HepG2 (cell line): Measurements from ENCODE around the gene PRPSAP1. TPM values are rescaled to one million over a fixed set of nuclear protein-coding genes. Genes with fewer than 3 reads are reported as not detected.

Experiments
- ARID2 ChIP-seq: sonication (generic); formaldehyde crosslinking; IDR thresholded peaks from 2 replicates; pipeline ENCODE4 v1.8.1; 2022; ENCODE audit warnings: mild to moderate bottlenecking, missing genetic modification reagents, borderline replicate concordance
- CC2D1A ChIP-seq: sonication (generic); formaldehyde crosslinking; IDR thresholded peaks from 2 replicates; pipeline ENCODE4 v1.8.1; 2023; ENCODE audit warnings: mild to moderate bottlenecking, missing genetic modification reagents
- GMEB2 ChIP-seq: IDR thresholded peaks from 2 replicates; pipeline ENCODE4 v1.6.1; 2016; ENCODE audit warnings: missing biosample characterization, missing genetic modification reagents, low read depth
- KAT2B ChIP-seq: fragments of 150-350 bp; IDR thresholded peaks from 2 replicates; pipeline ENCODE4 v1.6.1; 2014; ENCODE audit warnings: low read depth, low read length, borderline replicate concordance
- MED13 ChIP-seq: sonication (generic); formaldehyde crosslinking; IDR thresholded peaks from 2 replicates; pipeline ENCODE4 v1.5.0; 2020; ENCODE audit warnings: missing genetic modification reagents
- MXD1 ChIP-seq: sonication (generic); formaldehyde crosslinking; IDR thresholded peaks from 2 replicates; pipeline ENCODE4 v1.4.0; 2020; ENCODE audit warnings: mild to moderate bottlenecking, missing genetic modification reagents
- NFYB ChIP-seq: sonication (generic); formaldehyde crosslinking; IDR thresholded peaks from 2 replicates; pipeline ENCODE4 v1.4.0; 2020; ENCODE audit warnings: missing genetic modification reagents
- REL ChIP-seq: sonication (generic); formaldehyde crosslinking; conservative IDR thresholded peaks from 2 replicates; pipeline ENCODE4 v1.8.0; 2022; ENCODE audit warnings: mild to moderate bottlenecking, missing genetic modification reagents, moderate library complexity
- SP5 ChIP-seq: IDR thresholded peaks from 2 replicates; pipeline ENCODE4 v1.6.1; 2016; ENCODE audit warnings: low read depth, borderline replicate concordance
- SUZ12 ChIP-seq: fragments of 150-350 bp; IDR thresholded peaks from 2 replicates; pipeline ENCODE4 v1.6.1; 2014; ENCODE audit warnings: low read depth, low read length
- ZBTB20 ChIP-seq: sonication (generic); formaldehyde crosslinking; IDR thresholded peaks from 2 replicates; pipeline ENCODE4 v1.8.1; 2023; ENCODE audit warnings: missing genetic modification reagents, low read depth, mild to moderate bottlenecking, borderline replicate concordance
- ZNF292 ChIP-seq: sonication (generic); formaldehyde crosslinking; IDR thresholded peaks from 2 replicates; pipeline ENCODE4 v1.8.1; 2022; ENCODE audit warnings: mild to moderate bottlenecking, low read depth, missing genetic modification reagents, borderline replicate concordance
- ZNF552 ChIP-seq: sonication (generic); formaldehyde crosslinking; IDR thresholded peaks from 2 replicates; pipeline ENCODE4 v1.9.0; 2022; ENCODE audit warnings: missing genetic modification reagents, mild to moderate bottlenecking, borderline replicate concordance
- ZNF605 ChIP-seq: sonication (generic); formaldehyde crosslinking; IDR thresholded peaks from 2 replicates; pipeline ENCODE4 v1.8.0; 2022; ENCODE audit warnings: mild to moderate bottlenecking, missing genetic modification reagents
- ZNF660 ChIP-seq: sonication (generic); formaldehyde crosslinking; IDR thresholded peaks from 2 replicates; pipeline ENCODE4 v1.5.1; 2020; ENCODE audit warnings: mild to moderate bottlenecking, low read depth, missing genetic modification reagents, borderline replicate concordance
- ZSCAN30 ChIP-seq: sonication (generic); formaldehyde crosslinking; IDR thresholded peaks from 2 replicates; pipeline ENCODE4 v1.5.0; 2020; ENCODE audit warnings: mild to moderate bottlenecking, missing genetic modification reagents
- polyA plus RNA-seq, 8 experiments: library from polyadenylated mRNA; depleted of rRNA in 3 of 8; stranded (reverse) in 7 of 8; unstranded in 1 of 8; fragments of >200 nt; fragmentation: Illumina TruSeq in 4 of 8; extraction: Trizol in 4 of 8; gene quantifications; 2 replicates each; pipeline versions ENCODE4 v1.2.1 to v1.2.3, GENCODE V29; 2011 to 2016; ENCODE audit warnings: low read depth in 4 of 8, missing spikeins in 1 of 8, mixed read lengths in 1 of 8; ENCODE audit not compliant: insufficient read depth in 1 of 8
- total RNA-seq, 5 experiments: library from RNA; depleted of rRNA; stranded (reverse); fragments of >200 nt; fragmentation: Illumina TruSeq; extraction: Trizol; gene quantifications; 2 replicates each; pipeline ENCODE4 v1.2.3, GENCODE V29; 2016; ENCODE audit warnings: low read depth in 1 of 5
- TF ChIP-seq, protein P1 (sequence below): sonication (generic); formaldehyde crosslinking; IDR thresholded peaks from 2 replicates; pipeline ENCODE4 v1.8.0; 2023; ENCODE audit warnings: mild to moderate bottlenecking, missing genetic modification reagents
- TF ChIP-seq, protein P2 (sequence below): IDR thresholded peaks from 2 replicates; pipeline ENCODE4 v1.6.1; 2016; ENCODE audit warnings: control low read depth
- TF ChIP-seq, protein P3 (sequence below): sonication (generic); formaldehyde crosslinking; IDR thresholded peaks from 2 replicates; pipeline ENCODE4 v1.4.0; 2020; ENCODE audit warnings: missing genetic modification reagents
- TF ChIP-seq, protein P4 (sequence below): sonication (generic); formaldehyde crosslinking; conservative IDR thresholded peaks from 2 replicates; pipeline ENCODE4 v1.8.0; 2022; ENCODE audit warnings: missing genetic modification reagents

Gene PRPSAP1
- total and polyA plus RNA-seq, 2 of the 13 experiments (the other 11 are each of a cell fraction or from before 2014, with no cell fraction given) = 91.1 to 314 TPM

- TF ChIP-seq GMEB2 (CRISPR knock-in tag) = no peak
- TF ChIP-seq SP5 = no peak
- no peak for TF ChIP-seq ZBTB20
- TF ChIP-seq ZNF660 (CRISPR knock-in tag) = no peak
- TF ChIP-seq, protein P1, sequence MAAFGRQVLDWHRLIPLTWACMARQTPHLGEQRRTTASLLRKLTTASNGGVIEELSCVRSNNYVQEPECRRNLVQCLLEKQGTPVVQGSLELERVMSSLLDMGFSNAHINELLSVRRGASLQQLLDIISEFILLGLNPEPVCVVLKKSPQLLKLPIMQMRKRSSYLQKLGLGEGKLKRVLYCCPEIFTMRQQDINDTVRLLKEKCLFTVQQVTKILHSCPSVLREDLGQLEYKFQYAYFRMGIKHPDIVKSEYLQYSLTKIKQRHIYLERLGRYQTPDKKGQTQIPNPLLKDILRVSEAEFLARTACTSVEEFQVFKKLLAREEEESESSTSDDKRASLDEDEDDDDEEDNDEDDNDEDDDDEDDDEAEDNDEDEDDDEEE (CRISPR knock-in tag) = no peak; the same call in 1 of the 2 replicates
- TF ChIP-seq KAT2B = no peak
- TF ChIP-seq ZNF605 (CRISPR knock-in tag) = no peak
- peak; percentile 57; the same call in 1 of the 2 replicates for TF ChIP-seq ZNF552 (CRISPR knock-in tag)
- no peak for TF ChIP-seq NFYB (CRISPR knock-in tag)
- TF ChIP-seq, protein P2, sequence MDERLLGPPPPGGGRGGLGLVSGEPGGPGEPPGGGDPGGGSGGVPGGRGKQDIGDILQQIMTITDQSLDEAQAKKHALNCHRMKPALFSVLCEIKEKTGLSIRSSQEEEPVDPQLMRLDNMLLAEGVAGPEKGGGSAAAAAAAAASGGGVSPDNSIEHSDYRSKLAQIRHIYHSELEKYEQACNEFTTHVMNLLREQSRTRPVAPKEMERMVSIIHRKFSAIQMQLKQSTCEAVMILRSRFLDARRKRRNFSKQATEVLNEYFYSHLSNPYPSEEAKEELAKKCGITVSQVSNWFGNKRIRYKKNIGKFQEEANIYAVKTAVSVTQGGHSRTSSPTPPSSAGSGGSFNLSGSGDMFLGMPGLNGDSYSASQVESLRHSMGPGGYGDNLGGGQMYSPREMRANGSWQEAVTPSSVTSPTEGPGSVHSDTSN (CRISPR knock-in tag) = no peak
- 0 out of 2 replicates have a peak, but pooled peaks have one; percentile 59 for TF ChIP-seq MXD1 (CRISPR knock-in tag)
- 0 out of 2 replicates have a peak, but pooled peaks have one; percentile 49 for TF ChIP-seq REL (CRISPR knock-in tag)
- TF ChIP-seq SUZ12 = no peak
- no peak for TF ChIP-seq ARID2 (CRISPR knock-in tag)
- TF ChIP-seq ZNF292 (CRISPR knock-in tag) = no peak
- TF ChIP-seq, protein P3, sequence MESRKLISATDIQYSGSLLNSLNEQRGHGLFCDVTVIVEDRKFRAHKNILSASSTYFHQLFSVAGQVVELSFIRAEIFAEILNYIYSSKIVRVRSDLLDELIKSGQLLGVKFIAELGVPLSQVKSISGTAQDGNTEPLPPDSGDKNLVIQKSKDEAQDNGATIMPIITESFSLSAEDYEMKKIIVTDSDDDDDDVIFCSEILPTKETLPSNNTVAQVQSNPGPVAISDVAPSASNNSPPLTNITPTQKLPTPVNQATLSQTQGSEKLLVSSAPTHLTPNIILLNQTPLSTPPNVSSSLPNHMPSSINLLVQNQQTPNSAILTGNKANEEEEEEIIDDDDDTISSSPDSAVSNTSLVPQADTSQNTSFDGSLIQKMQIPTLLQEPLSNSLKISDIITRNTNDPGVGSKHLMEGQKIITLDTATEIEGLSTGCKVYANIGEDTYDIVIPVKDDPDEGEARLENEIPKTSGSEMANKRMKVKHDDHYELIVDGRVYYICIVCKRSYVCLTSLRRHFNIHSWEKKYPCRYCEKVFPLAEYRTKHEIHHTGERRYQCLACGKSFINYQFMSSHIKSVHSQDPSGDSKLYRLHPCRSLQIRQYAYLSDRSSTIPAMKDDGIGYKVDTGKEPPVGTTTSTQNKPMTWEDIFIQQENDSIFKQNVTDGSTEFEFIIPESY (CRISPR knock-in tag) = no peak
- no peak for TF ChIP-seq CC2D1A
- 0 out of 2 replicates have a peak, but pooled peaks have one; percentile 2 for TF ChIP-seq ZSCAN30 (CRISPR knock-in tag)
- TF ChIP-seq, protein P4, sequence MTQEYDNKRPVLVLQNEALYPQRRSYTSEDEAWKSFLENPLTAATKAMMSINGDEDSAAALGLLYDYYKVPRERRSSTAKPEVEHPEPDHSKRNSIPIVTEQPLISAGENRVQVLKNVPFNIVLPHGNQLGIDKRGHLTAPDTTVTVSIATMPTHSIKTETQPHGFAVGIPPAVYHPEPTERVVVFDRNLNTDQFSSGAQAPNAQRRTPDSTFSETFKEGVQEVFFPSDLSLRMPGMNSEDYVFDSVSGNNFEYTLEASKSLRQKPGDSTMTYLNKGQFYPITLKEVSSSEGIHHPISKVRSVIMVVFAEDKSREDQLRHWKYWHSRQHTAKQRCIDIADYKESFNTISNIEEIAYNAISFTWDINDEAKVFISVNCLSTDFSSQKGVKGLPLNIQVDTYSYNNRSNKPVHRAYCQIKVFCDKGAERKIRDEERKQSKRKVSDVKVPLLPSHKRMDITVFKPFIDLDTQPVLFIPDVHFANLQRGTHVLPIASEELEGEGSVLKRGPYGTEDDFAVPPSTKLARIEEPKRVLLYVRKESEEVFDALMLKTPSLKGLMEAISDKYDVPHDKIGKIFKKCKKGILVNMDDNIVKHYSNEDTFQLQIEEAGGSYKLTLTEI (CRISPR knock-in tag) = no peak
- peak; percentile 64 for TF ChIP-seq MED13 (CRISPR knock-in tag)
Observed at GRCh38 chr17:76384222-76384986, 30.7 kb upstream of the PRPSAP1 start, which contains the start of gene SPHK1 (continued).
